GM21723 (cell line): ENCODE results near the gene NCR3LG1.
"Not testable (repeated sequence)": the region's sequence is repeated elsewhere in the genome, so short reads cannot be mapped to it uniquely, and the experiment has no call there.

ENCODE experiments used
- ATAC-seq: cut with Tn5 transposase; IDR thresholded peaks from one replicate; pipeline ENCODE4 v1.9.1; 2021; ENCODE audit warnings: mild to moderate bottlenecking, moderate library complexity; ENCODE audit not compliant: unreplicated experiment

NCR3LG1 gene

GRCh38 chr11:17408026-17408425, 56.4 kb downstream of the NCR3LG1 start:
- no peak for ATAC-seq

- no peak for ATAC-seq
Measured at GRCh38 chr11:17408641-17409040, 57.0 kb downstream of the NCR3LG1 start.

- ATAC-seq: no peak
Measured at GRCh38 chr11:17410606-17411379, 59.2 kb downstream of the NCR3LG1 start.

DNA sequence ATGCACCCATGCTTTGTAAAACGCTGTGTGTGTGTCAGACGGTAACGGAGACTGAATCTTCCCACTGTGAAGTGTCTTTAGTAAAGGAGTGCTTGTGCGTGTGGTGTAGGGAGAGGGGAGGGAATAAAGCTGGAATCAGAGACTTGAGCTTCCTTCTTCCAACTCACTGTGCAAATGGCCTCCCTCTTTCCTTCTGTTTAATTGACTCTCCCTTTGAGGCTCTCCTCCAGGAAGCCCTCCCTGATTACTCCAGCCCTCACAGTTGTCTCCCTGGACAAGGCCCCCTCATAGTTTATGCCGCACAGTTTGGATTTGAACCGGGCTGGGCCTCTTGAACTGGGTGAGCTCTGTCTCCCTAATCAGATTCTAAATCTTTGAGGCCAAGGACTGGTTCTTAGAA, 59.8 kb downstream of the NCR3LG1 start:
- ATAC-seq: no peak

- ATAC-seq: no peak
Measured at GRCh38 chr11:17412488-17413180, 61.0 kb downstream of the NCR3LG1 start.

DNA sequence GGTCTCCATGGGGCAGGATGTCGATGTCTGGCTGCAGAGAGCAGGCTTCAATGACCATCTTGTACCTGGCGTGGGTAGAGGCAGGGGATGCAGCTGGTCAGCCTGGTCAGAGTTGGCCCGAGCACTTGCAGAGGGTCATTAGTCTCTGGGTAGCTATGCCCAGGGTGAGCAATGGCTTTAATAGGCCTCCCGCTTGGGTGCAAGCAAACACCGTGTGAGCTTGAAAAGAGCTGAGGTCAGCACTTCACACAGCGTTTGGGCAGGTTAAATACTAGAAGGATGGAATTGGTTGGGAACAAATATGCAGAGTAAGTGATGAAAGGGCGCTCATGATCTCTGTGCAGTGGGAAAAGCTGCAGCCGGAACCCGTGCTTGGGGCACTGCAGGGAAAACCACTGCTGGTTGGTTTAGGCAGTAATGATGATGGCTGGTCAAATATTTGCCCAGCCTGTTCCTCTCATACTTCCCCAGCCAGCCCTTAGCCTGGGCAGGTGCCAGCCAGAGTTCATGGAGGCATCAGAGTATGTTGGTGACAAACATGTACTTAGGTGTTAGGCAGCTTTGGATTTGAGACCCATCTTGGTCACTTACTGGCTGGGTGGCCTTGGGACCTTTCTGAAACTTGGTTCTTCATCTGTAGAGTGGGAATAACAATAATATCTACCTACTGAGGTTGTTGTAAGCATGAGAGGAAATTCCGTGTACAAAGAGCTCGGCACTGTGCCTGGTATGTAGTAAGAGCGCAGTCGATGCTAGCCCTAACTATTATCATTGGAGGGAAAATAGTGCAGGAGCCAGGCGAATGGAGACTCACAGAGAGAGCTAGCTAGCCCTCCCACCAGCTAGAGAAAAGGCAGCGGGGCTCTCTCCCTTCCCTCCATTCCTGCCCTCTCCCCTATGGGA, 62.1 kb downstream of the NCR3LG1 start:
- ATAC-seq: no peak

DNA sequence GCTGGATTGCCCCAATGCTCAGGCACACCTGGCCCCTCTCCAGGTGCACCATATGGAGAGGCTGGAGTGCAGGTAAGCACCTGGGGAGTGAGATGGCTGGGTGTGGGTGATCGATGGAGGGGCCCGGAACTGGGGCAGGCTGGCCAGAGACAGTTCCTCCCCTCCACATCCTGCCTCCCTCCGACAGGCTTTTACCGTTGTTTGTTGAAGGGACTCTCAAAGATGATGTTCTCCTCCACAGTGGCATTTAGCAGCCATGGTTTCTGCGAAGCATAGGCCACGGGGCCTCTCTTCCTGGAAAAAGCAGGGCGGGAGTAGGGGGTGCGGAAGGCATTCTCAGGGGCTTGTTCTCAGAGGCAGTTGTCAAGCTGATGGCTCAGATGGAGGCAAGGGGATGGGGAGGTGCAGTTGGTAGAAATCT, 62.7 kb downstream of the NCR3LG1 start:
- no peak for ATAC-seq

DNA sequence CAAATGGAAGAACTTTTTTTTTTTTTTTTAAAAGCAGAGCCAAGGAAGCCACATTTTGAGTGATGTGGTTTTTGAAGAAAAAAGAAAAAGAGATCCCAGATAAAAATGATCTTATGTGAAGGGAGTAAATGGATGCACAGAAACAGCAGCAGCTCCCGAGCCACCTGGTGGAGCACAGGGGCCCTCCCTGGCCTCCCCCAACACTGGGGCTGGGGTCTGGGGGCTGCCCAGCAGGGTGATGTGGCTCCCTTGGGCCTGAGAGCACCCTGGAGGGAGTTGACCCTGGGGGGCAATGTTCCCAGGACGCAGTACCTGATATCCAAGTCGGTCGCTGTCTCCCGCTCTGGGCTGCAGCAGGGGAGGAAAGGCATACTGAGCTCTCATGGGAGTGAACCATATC, 63.4 kb downstream of the NCR3LG1 start:
- no peak for ATAC-seq

GRCh38 chr11:17415523-17416104, 64.0 kb downstream of the NCR3LG1 start:
- ATAC-seq: no peak

GRCh38 chr11:17416492-17416891, 64.9 kb downstream of the NCR3LG1 start:
- no peak for ATAC-seq

DNA sequence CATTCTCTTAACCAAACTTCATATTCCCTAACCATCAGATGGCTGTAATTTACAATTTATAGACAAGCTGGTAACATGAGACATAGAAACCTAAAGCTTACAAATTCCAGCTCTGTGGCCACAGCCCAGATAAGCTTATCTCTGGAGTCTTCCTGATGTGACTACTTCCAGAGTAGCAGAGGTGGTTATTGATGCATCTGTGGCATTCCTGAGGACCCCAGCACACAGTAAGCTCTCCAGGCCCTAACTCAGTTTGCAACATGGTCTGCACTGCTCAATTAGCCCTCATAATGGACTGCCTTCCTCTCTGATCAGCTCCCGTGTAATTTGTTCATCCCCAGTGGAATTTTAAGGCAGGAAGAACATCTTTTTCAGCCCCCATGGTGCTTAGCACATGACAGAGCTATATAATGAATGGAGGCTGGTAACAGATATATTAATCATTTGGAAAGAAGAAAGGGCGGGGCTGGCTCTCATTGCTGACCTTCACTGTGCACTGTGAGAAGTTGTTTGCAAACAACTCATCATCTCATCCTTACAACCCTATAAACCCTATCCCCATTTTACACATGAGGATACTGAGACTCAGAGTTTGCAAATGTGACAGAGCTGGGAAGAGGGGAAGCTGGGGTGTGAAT, 67.0 kb downstream of the NCR3LG1 start:
- no peak for ATAC-seq

DNA sequence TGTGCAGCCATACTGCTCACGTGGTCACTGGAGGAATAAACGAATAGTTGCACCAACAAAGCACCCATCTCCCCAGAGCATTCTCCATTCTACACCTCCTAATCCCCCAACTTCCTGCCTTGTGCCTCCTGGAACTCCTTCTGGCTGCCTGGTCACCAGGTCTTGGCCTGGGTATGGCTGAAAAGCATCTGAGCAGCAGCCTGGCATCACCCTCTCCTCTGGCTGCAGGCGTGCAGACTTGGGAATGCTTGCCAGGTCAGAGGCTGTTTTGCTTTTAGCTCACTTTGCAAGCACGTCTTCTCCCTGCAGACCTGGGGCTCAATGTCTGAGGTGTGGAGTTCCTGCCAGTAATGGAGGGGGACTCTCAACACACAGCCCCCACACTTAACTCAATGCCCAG, 70.2 kb downstream of the NCR3LG1 start:
- ATAC-seq: no peak

GRCh38 chr11:17423533-17424310, 72.1 kb downstream of the NCR3LG1 start:
- ATAC-seq: no peak

DNA sequence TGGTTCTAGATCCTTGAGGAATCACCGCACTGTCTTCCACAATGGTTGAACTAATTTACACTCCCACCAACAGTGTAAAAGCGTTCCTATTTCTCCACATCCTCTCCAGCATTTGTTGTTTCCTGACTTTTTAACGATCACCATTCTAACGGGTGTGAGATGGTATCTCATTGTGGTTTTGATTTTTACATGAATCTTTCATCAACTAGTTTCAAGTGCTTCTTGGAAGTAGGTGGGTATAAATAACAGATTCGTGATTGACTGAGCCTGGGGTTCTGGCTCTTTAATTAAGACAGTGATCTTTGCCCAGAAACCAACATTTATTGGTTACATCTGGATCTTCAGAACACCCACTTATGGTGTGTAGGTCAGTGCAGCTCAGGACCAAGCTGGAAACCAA, 74.6 kb downstream of the NCR3LG1 start:
- not testable (repeated sequence) for ATAC-seq
